NCI-H69 (cell line): Measurements from ENCODE around the gene ARHGEF19.

ENCODE experiments used
- DNase-seq: peaks from one replicate; lab custom pipeline; 2025; lab: John Stamatoyannopoulos, UW

The ARHGEF19 gene

DNA sequence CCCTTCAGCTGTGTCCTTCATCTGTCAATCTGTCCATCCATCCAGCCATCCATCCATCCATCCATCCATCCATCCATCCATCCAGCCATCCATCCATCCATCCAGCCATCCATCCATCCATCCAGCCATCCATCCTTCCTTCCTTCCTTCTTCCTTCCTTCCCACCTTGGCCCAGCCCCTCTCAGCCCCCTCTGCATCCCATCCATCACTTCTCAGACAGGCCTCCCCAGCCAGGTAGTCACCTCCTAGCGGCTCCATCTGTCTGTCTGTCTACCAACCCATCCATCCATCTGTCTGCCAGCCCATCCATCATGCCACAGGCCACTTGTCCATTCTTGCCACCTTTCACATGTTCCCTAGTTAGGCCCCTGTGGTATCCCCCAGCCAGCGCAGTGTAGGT lies 46.3 kb downstream of the ARHGEF19 start:
- no peak for DNase-seq

DNA sequence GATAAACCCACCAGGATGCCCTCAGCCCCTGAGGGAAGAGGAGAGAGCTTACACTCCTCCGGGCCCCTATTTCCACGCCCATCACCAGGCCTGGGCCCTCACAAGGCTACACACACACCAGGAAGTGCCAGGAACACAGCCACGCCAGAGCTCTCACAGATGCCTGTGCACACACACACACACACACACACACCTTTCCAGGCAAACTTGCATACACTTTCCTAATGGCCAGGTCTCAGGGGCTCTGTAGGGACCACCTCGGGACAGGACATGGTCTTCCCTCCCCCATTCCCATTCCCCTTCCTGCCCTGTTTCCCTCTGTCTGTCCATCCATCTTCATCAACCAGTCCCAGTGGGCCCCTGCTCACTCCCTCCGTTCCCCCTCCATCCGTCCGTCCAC lies 46.9 kb downstream of the ARHGEF19 start:
- peak; percentile 33 for DNase-seq

DNA sequence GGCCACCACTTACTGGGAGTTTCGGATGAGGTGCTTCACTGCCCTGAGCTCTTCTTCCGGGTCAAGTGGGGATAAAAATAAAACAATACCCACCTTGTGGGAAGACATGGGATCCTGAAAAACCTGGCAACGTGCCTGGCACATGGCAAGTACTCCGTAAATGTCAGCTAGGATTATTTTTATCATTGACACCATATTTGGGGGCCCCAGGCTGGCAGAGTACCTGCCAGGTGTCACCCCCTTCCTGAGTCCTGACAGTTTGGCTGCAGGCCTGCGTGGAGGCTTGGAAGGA lies 47.4 kb downstream of the ARHGEF19 start:
- peak; percentile 34 for DNase-seq

DNA sequence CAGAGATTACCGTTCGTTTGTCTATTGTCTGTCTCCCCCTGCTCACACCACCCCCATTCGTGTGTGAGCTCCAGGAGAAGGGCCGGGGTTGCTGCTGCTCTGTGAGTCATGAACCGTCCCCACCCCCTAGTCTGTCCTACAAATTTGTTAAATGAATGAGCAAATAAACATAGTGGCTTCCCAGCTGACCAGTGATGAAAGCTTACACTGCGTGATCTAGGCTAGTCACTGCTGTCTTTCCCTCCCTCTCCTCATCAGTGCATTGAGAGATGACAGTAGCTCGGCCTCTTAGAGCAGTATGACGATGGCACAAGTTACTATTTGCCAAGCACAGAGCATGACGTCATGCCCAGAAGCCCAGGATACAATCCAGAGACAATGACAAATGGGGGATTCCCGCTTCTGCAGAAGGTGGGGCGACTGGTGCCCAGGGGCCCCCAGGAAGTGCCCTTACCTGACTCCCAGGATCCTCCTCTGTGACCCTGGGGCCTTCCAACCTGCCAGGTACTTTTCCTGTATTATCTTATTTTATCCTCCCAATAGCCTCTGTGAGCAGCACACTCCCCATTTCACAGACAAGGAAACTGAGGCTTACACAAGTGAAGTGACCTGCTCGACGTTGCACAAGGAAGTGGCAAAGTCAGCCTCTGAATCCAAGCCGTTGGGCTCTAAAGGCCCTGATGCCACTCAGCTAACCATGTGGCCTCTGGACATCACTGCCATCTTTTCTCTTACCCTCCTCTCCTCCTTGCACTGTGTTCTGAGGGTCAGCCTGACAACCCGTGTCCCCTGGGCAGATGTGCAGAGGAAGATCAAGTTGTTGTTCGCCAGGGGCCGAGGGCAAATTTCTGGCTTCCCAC lies 48.0 kb downstream of the ARHGEF19 start:
- peak; percentile 96 for DNase-seq

DNA sequence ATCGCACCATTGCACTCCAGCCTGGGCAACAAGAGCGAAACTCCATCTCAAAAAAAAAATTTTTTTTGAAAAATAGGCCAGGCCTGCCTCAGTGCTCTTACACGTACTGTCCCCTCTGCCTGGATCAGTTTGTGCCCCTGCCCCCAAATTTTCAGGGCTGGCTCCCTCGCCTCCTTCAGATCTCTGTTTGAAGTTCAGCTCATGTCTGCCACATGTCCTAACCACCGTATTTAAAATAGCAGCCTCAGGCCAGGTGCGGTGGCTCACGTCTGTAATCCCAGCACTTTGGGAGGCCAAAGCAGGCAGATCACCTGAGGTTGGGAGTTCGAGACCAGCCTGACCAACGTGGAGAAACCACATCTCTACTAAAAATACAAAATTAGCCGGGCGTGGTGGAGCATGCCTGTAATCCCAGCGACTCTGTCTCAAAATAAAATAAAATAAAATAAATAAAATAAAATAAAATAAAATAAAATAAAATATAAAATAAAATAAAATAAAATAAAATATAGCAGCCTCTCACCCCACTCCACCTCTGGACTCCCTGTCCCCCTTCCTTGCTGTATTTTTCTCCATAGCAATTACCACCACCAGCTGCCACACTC lies 48.7 kb downstream of the ARHGEF19 start:
- DNase-seq: peak; percentile 24

DNA sequence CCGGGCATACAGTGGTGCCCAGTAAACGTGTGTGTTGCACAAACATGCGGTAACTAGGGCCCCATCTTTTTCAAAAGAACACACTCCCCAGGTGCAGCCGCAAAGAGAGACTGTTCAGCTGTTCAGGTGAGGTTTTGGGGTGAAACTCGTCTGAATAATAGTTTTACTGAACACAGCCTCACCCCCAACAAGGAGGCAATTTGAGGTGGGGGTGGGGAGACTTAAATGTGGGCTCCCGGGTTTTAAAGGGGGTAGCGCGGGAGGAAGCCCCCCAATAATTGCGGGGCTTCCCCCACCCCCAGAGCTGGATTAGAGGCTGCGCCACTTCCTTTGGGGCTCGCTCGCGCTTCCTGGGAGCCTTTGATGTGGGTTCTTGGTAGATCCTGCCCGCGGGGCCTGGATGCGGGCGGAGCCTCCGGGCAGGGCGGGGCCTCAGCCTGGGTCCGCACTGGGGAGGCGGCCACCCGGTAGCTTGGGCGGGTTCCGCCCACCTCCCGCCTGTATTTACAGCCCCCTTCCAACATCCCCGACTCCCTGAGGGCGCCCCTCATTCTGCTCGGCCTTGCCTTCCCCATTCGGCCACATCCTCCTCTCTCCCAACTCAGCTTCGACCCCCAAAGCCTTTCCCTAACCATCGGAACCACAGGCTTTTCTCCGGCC lies 50.2 kb downstream of the ARHGEF19 start:
- no peak for DNase-seq

DNA sequence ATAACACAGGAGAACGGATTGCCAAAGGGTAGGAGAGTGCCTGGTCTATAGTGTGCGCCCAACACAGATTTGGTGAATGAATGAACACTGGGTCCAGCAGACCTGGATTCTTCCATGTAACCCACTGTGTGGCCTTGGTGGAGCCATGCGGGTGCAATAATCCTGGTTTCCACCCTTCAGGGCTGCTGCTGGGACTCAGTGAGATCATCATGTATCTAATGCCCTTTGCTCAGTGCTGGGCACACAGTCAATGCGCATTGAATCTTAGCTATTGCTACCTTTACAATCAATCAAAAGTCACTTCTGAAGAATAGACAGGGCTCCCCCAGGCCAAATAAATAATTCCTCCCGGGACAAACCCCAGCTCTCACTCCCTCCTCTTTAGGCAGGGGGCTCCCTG lies 50.7 kb downstream of the ARHGEF19 start:
- DNase-seq: no peak

DNA sequence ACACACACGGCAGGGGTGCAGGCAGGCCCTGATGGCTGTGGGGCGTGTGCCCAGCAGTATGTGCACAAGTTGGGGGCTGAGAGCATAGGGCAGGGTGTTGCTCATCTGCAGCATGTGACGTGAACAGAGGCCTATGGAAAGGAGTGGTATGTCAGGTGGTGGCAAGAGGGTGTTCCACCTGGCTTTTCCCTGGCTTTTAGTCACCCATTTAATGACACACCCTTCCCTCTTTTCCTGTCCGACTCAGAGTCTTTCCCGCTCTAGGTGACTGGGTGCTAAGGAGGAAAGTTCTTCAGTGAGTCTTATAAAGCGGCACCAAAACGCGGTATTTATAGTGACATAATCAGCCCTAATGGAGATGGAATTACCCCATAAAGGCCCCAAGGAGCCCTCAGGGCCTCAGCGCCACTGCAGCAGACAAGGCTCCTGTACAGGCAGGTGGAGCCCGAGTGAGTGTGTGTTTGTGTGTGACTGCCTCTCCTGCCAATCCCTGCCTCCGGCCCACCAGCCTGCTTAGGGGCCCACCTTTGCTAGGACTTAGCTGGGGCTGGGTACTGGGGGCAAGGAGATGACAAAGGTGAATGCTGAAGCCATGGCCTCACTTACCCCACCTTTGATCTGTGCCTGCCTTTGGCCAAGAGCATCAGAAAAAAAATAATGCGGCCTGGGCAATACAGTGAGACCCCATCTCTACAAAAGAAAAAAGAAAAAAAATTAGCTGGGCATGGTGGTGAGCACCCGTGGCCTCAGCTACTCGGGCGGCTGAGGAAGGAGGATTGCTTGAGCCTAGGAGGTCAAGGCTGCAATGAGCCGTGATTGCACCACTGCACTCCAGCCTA lies 53.2 kb downstream of the ARHGEF19 start:
- DNase-seq: peak; percentile 39

DNA sequence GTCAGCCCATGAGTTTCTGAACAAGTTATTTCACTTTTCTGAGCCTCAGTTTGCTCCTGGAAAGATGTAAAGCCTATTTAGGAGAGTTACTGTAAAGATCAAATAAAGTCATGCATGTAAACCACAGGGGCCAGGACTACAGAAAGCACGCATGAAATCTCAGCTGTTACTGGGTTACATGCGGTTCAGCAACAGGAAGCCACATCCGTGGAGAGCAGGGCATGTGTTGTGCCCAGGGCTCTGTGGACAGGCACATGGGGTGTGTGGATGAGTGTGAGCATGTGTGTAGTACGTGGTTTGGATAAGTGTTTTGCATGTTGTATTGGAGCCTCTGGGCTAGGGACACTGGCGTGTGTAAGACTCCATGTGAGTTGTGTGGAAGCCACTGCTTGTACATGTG lies 54.4 kb downstream of the ARHGEF19 start:
- no peak for DNase-seq

DNA sequence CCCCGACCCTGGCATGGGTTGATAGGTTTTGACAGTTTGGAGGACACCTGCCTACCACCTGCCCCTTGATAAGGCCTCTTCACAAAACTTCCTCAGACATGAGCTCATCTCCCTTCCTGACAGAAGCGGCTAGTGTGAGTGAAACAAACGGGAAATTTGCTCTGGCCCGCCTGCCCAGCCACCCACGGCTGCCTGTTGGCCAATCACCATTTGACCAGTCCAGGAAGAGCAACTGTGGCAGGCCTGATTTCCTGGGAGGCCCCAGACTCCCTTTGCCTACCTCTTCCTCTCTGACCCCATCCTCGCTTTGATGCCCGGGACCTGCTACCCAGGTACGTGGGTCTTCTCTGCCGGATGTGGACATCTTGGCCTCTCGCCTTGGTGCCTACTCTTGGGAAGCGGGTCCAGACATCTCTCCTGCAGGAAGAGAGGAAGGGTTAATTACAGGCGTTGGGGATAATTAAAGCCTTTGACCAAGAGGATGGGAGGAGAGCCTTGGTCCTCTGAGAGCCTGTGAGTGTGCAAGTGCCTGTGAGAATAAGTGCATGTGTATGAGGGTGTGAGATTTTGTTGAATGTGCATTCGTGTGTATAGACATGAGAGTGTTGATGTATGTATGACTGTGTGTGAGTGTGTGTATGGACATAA lies 55.5 kb downstream of the ARHGEF19 start:
- DNase-seq: peak; percentile 23

DNA sequence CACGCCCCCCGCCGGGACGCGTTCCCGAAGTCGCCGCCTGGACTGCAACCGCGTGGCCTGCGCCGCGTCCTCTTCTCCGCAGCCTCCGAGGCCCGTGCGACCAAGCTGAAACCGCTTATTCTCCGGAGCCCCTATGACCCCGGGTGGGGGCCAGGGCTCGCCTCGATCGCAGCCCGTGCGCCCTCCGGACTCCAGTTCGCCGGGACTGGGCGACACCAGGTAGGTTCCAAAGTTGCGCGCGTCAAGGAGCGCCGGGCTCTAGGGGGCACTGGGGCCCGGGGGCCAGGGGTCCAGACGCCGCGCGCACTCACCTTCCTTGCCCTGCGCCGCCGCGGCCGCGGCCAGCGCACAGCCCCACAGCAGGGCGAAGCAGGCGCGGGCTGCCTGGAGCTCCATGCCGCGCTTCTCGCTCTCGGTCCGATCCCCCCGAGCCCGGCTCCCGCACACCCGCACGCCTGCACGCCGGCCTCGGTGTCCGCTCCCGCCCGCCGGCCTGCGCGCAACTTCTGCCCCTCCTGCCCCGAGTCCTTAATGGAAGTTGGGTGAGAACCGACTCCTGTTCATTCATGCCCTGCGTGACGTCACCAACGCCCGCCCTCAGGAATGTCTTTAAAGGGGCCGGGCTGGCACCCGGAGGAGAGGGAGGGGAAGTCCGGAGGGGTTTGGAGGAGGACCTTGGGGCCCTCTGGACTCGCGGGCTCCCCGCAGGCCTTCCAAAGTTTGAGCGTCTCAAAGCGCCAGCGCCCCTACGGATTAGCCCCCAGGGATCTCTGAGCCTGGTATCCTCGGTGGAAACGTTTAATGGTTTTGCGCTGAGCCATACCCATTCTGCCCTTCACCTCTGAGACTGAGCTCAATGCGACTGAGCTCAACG lies 56.7 kb downstream of the ARHGEF19 start, which contains the start of gene EPHA2:
TSS of gene EPHA2 (minus strand) at position 533 of the 874 bp plus-strand sequence. CDS start at position 396, 137 bp downstream.
- peak; percentile 78 for DNase-seq

DNA sequence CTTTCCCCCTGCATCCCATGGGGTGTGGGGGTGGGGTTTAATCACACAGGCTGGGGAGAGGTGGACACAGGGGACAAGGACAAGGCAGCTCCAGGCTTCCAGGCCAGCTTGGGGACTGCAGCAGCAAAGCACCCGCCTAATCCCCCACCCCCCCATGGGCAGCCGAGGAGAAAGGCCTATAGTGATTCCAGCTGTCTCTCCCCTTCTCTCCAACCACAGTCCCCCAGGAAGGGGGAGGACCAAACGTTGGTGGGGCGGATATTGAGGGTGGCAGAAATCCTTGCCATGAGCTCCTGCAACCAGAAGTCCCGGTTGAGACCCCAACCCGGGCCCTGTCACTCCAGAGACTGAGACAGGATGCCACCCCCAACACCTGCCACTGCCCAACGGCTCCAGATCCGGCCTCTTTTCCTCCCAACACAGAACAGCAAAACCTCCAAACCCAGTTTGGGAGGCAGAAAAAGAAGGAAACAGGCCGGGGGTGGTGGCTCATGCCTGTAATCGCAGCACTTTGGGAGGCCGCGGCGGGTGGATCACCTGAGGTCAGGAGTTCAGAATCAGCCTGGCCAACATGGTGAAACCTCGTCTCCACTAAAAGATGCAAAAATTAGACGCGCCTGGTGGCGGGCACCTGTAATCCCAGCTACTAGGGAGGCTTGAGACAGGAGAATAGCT lies 58.3 kb downstream of the ARHGEF19 start:
- no peak for DNase-seq

DNA sequence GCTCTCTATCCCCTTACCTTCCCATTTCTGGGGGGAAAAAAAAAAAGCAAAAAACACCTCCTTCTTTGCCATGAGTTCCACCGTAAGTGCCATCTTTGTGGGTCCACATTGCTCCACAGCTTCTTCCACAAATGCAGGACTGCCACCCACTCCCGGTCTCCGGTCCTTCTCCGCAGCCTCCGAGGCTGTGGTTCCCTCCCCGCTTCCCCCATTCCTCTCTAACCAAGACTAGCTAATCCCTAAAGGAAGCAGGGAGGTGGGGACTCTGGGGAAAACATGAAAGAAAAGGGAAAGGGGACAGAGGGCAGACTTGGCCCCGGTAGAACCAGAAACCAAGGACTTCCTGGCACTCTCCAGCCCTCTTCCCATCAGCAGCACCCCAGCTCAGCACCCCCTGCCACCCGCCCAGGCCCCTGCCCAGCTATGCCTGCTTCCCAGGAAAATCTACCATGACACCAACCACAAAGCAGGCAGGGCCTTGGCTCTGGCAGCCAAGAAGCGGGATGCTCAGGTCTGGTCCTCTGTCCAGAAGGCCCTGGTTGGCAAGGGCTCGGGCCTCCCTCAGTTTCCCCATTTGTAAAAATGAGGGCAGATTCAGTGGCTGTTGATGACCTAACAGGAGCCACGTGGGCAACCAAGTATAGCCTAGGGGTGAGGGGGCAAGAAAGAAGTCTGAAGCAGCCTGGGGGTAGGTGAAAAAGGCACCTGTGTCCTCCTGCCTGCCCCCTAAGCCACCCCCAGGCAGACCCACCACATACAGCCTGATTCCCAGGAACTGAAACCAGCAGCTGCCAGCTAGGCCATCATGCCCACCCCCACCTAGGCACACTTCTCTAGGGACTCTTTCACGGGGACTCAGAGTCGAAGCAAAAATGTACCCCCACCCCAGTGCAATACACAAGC lies 59.1 kb downstream of the ARHGEF19 start:
- DNase-seq: no peak

DNA sequence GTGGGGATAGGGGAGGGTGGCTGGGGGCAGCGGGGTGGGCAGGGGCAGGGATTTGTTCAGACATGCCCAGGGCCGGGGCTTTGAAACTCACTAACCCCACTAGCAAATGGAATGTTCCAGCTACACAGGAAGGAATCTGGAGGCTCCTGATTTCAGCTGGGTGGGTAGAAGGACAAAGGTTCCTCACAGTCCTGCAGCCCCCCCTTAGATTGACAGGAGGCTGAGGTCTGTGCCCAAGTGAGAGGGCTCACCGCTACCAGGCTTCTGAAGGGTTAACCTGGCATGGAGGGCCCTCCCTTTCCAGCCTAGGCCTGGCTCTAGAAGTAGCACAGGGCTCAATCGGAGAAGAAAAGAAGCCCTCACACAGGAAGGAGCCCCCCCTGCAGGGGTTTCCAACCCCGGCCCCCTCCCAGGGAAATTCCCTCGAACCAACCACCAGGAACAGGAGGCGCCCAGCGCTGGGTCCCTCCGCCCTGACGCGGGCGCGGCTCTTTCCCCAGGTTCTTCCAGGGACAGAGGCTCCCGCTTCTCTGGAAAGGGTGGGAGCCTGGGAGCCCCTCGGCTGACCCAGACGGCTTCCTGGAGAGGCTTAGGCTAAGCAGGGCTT lies 59.9 kb downstream of the ARHGEF19 start:
- DNase-seq: no peak

DNA sequence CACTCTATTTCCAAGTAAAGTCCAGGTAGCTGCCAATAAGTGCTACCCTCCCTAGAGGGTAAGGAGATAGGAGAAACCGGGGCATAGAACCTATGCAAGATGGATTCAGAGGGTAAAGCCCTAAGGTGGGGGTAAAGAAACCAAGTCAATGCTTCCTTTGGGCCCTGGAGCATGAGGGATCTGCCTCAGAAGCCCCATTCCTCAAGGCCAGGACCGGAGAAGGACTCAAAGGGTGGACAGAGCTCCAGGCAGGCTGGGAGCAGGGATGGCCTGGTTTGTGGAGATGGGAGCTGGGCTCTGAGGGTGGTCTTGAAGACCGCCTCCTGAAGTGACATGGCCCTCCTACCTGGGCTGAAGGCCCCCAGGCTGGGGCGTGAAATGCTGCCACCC lies 60.5 kb downstream of the ARHGEF19 start:
- DNase-seq: no peak

DNA sequence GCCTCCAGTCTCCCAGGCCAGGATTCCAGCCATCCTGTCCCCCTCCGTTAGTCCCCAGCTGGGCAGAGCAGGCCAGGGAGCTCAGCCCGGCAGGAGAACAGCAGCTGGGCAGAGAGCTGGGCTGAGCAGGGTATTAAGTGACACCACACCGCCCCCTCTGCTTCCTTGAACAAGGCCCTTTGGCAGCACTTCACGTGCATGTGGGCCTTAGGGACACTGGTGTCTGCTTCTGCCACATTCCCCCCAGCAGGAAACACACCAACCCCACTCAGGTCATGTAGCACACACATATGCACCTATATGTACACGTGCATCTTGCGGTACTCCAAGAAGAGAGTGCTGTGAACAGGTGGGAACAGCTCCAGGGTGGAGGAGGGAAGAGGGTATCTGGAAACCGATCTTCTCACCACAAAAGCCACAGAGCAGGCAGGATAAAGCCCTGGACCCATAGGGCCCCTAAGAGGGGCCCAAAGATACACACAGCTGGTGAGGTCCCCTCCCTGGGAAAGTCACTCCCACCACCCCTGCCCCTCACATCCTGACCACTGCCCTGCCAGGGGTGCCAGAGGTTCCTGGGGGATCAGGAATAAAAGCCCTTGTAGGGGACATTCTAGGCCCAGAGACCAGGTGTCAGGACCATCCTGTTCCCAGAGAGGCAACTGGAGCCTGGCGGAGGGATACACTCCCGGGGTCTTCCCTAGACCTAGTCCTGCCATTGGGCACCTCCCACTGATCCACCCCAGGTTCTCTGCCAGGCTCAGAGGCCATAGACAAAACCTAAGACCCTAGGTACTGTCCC lies 61.1 kb downstream of the ARHGEF19 start:
- DNase-seq: peak; percentile 66

DNA sequence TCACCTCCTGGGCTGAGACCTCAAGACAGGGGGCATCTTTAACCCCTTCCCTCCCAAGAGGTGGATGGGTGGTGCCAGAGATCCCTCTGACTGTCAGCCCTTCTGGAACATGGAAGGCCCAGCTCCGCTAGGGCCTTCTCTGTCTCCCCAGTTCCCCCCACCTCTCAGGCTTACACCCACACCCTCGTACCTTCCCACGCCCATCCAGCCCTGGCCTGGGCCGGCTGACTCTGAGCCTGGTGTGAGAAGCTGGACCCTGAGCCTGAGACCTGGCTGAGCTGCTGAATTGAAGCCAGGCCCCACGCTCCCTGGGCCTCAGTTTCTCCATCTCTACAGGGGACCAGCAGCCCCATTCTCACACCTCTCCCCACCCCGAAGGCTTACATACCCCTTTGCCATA lies 61.9 kb downstream of the ARHGEF19 start:
- no peak for DNase-seq
